Mononuclear cell (primary cell): Measurements from ENCODE around the gene KCNK6. TPM values are rescaled to one million over a fixed set of nuclear protein-coding genes. Genes with fewer than 3 reads are reported as not detected.
"Not testable (repeated sequence)": the region's sequence is repeated elsewhere in the genome, so short reads cannot be mapped to it uniquely, and the experiment has no call there.

ENCODE experiments used
- H3K27me3 ChIP-seq: 2 replicates; pipeline ENCODE4 v1.6.0; 2011; ENCODE audit warnings: low read length, control low read depth; ENCODE audit not compliant: insufficient read depth
- H3K4me1 ChIP-seq: 2 replicates; pipeline ENCODE4 v1.5.1; 2011; ENCODE audit warnings: mild to moderate bottlenecking, low read length, control low read depth; ENCODE audit not compliant: insufficient read depth
- H3K4me3 ChIP-seq: 2 replicates; pipeline ENCODE4 v1.5.1; 2011; ENCODE audit warnings: mild to moderate bottlenecking, low read length, moderate library complexity
- H3K9me3 ChIP-seq: 2 replicates; pipeline ENCODE4 v1.5.1; 2011; ENCODE audit warnings: low read depth, mild to moderate bottlenecking, control low read depth, low read length
- total RNA-seq: library from RNA; depleted of rRNA; stranded (reverse); fragments of >200 nt; gene quantifications from one replicate; pipeline ENCODE4 v1.2.3, GENCODE V29; 2012

Gene KCNK6
- total RNA-seq, 1 donor, result 3.8 TPM

- no peak overlapping the region for H3K4me3 ChIP-seq
- peaks cover 17% of the 10 kb centered on the region for H3K4me1 ChIP-seq
- no peaks in the 10 kb centered on the region for H3K27me3 ChIP-seq
- H3K9me3 ChIP-seq, result no peaks in the 10 kb centered on the region
Observed at GRCh38 chr19:38360351-38360750, 40.7 kb downstream of the KCNK6 start.

DNA sequence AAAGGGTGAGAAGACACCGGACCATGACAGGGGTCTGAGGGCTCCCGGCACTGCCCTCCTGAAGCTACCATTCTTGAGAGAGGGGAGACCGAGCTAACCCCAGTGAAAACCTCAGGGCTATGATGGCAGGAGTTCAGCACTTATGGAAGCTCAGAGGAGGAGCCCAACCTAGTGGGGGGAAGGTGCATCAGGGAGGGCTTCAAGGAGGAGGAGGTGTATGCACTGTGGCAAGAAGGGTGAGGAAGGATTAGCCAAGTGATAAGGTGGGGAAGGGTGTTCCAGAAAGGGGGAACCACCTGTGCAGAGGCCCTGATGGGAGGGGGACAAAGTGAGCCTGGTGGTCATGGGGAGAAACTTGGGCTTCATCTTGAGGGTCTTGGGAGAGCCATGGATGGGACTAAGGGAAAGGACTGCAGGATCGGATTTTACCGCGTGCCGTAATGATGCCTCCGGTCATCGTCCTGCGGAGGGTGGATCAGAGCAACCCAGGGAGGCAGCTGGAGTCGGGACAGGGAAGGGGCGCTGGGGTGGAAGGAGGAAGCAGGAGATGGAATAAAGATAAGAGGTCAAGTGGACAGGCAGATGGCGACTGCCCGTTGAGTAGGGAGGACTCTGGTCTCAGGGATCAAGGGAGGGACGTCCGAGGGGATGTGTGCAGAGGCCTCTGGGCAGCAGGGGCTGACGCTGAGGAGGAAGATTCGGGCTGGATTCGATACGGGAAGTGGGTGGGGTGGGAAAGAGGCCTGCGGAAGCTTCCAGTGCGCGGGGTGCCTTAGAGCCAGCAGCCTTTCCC is 41.4 kb downstream of the KCNK6 start:
- Histone ChIP-seq H3K27me3 (no peaks in the 10 kb centered on the region), H3K4me3 (peak overlapping the region; percentile 42), H3K9me3 (no peaks in the 10 kb centered on the region), H3K4me1 (peaks cover 17% of the 10 kb centered on the region)

- Histone ChIP-seq H3K9me3 (no peaks in the 10 kb centered on the region), H3K4me1 (peaks cover 17% of the 10 kb centered on the region), H3K4me3 (peak overlapping the region; percentile 42), H3K27me3 (no peaks in the 10 kb centered on the region)
Observed at GRCh38 chr19:38361633-38362075, 42.0 kb downstream of the KCNK6 start.

DNA sequence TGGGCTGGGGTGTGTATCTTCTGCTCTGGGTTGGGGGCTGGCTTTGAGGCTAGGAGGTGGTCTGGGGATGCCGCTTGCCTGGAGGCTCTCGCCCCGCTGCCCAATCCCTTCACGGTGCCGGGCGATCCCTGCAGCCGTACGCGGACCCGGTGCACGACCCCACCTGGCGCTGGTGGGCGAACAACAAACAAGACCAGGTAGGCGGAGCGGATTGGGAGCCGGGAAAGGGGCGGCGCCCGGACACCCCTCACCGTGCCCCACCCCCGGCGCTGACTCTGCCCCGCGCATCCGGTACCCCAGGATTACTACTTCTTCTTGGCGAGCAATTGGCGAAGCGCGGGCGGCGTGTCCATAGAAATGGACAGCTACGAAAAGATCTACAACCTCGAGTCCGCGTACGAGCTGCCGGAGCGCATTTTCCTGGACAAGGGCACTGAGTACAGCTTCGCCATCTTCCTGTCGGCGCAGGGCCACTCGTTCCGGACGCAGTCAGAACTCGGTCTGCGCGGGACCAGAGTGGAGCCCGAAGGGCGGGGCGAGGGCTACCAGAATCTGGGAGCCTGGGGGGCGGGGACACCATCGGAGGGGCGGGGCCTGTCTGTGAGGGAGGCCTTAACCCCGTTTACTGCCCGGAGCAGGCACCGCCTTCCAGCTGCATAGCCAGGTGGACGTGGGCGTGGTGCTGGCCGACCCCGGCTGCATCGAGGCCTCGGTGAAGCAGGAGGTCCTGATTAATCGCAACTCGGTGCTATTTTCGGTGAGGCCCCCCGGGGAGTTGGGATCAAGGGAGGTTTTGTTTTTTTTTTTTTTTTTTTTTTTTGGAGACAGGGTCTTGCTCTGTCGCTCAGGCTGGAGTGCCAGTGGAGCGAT is 42.7 kb downstream of the KCNK6 start:
- peak overlapping the region; percentile 42 for H3K4me3 ChIP-seq
- no peaks in the 10 kb centered on the region for H3K27me3 ChIP-seq
- peaks cover 17% of the 10 kb centered on the region for H3K4me1 ChIP-seq
- H3K9me3 ChIP-seq, result no peaks in the 10 kb centered on the region

DNA sequence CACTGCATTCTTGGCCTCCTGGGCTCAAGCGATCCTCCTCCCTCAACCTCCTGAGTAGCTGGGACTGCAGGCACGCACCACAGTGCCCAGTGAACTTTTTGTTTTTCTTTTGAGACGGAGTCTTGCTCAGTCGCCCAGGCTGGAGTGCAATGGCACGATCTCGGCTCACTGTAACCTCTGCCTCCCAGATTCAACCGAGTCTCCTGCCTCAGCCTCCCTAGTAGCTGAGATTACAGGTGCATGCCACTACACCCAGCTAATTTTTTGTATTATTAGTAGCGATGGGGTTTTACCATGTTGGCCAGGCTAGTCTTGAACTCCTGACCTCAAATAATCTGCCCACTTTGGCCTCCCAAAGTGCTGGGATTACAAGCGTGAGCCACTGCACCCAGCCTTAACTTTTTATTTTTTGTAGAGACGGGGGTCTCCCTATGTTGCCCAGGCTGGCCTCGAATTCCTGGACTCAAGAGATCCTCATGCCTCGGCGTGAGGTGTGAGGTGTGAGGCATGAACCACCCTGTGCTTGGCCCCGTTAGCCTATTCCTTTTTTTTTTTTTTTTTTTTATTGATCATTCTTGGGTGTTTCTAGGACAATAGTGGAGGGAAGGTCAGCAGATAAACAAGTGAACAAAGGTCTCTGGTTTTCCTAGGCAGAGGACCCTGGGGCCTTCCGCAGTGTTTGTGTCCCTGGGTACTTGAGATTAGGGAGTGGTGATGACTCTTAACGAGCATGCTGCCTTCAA is 43.5 kb downstream of the KCNK6 start:
- peaks cover 17% of the 10 kb centered on the region for H3K4me1 ChIP-seq
- H3K27me3 ChIP-seq, H3K4me3 ChIP-seq, H3K9me3 ChIP-seq: not testable (repeated sequence)

DNA sequence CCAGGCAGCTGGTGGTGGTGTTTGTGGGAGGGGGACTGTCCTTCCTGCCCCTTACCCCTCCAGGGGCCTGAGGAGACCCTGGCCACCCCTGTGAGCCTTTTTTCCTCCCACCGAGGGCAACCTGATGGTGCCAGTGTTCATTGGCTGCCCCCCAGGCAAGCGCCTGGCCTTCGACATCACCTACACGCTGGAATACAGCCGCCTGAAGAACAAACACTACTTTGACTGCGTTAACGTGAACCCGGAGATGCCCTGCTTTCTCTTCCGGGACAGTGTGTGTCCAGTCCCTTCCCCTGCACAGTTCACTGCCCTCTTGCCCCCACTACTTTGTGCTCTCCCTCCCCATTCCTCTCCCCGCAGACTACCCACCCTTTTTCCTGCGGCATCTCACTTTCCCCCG is 47.4 kb downstream of the KCNK6 start:
- H3K9me3 ChIP-seq, result no peaks in the 10 kb centered on the region
- no peaks in the 10 kb centered on the region for H3K27me3 ChIP-seq
- no peak overlapping the region for H3K4me3 ChIP-seq
- H3K4me1 ChIP-seq, result peaks cover 12% of the 10 kb centered on the region

DNA sequence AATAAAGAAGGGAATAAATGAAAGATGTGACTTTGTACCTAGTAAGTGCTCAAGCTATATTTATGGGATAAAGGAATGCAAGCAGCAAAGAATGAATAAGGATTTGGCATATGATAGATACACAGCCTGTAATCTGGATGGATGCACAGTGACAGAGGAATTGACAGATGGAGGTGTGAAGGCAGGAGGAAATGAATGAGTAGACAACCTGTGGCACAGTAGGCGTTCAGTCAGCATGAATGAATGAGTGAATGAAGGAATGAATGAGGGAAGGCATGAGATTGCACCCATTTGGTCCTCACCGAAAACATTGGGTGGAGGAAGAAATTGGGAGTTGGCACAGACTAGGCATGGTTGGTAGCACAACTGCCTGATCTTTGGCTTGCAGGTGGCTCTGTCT is 49.9 kb downstream of the KCNK6 start:
- peaks cover 7% of the 10 kb centered on the region for H3K4me1 ChIP-seq
- no peaks in the 10 kb centered on the region for H3K9me3 ChIP-seq
- no peak overlapping the region for H3K4me3 ChIP-seq
- no peaks in the 10 kb centered on the region for H3K27me3 ChIP-seq

DNA sequence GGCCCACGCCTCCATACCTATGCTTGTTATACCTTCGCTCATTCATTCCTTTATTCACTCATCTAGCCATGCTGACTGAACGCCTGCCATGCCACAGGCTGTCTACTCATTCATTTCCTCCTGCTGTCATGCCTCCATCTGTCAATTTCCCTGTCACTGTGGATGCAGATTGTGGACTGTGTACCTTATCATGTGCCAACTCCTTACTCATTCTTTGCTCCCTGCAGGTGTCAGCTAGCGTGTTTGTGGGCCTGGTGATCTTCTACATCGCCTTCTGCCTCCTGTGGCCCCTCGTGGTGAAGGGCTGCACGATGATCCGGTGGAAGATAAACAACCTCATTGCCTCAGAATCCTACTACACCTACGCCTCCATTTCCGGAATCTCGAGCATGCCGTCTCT is 50.7 kb downstream of the KCNK6 start:
- Histone ChIP-seq H3K4me1 (peaks cover 10% of the 10 kb centered on the region), H3K4me3 (no peak overlapping the region), H3K9me3 (no peaks in the 10 kb centered on the region), H3K27me3 (no peaks in the 10 kb centered on the region)

DNA sequence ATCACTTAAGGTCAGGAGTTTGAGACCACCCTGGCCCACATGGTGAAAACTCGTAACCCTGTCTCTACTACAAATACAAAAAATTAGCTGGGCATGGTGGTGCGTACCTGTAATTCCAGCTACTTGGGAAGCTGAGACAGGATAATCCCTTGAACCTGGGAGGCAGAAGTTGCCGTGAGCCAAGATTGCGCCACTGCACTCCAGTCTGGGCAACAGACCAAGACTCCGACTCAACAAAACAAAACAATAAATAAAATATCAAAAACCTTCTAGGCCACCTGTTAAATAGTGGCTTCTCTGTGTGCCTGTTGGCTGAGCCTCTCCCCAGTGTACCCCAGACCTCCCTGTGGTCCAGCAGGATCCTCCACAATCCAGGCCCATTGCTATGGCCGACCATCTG is 51.4 kb downstream of the KCNK6 start:
- no peaks in the 10 kb centered on the region for H3K9me3 ChIP-seq
- H3K4me3 ChIP-seq, result no peak overlapping the region
- peaks cover 17% of the 10 kb centered on the region for H3K4me1 ChIP-seq
- no peaks in the 10 kb centered on the region for H3K27me3 ChIP-seq

- no peaks in the 10 kb centered on the region for H3K27me3 ChIP-seq
- H3K9me3 ChIP-seq, result no peaks in the 10 kb centered on the region
- peak overlapping the region; percentile 91 for H3K4me3 ChIP-seq
Observed at GRCh38 chr19:38373907-38374331, 54.3 kb downstream of the KCNK6 start.

DNA sequence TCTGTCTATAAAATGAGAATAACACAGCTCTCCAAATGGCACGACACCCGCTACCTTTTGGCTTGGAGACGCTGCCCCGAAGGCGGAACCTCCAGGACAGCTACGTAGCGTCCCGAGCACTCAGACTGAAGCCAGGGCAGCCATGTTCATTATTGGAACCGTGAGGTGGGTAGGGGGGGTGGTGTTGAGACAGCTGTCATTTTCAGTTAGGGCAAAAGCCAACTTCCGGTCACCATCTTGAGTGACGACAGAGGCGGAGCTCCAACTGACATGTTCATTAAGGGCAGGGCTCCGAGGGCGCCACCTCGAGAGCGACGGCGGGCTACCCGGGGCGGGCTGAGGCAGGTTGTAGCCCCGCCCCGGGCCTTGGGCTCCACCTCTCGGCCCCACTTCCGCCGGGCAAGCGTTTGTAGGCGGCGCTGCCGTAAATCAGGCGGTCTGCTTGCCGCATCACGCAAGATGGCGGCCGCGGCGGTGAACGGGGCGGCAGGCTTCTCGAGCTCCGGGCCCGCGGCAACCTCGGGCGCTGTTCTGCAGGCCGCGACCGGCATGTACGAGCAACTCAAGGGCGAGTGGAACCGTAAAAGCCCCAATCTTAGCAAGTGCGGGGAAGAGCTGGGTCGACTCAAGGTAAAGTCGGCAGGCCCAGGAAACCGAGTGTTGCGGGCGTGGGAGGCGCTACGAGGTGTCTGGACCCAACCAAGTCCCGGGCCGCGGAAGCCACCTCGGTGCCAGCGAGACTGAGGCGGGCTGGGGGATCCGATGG is 54.9 kb downstream of the KCNK6 start, which contains the start of gene PSMD8:
Gene PSMD8 (plus strand): TSS at position 240 of the 766 bp plus-strand sequence. CDS start 31 bp downstream, at position 271.
- peak within 1 kb of the TSS; percentile 91 for H3K4me3 ChIP-seq
- H3K9me3 ChIP-seq, result no peaks in the 10 kb centered on the region
- no peaks in the 10 kb centered on the region for H3K27me3 ChIP-seq
- peaks cover 25% of the 10 kb centered on the region for H3K4me1 ChIP-seq

More at GRCh38 chr19:38373907-38374331, 54.3 kb downstream of the KCNK6 start:
- H3K4me1 ChIP-seq, result peaks cover 25% of the 10 kb centered on the region

GRCh38 chr19:38375098-38375493 is 55.5 kb downstream of the KCNK6 start:
- H3K4me1 ChIP-seq, result peaks cover 25% of the 10 kb centered on the region
- no peaks in the 10 kb centered on the region for H3K27me3 ChIP-seq
- H3K9me3 ChIP-seq, result no peaks in the 10 kb centered on the region
- H3K4me3 ChIP-seq, result peak overlapping the region; percentile 91

DNA sequence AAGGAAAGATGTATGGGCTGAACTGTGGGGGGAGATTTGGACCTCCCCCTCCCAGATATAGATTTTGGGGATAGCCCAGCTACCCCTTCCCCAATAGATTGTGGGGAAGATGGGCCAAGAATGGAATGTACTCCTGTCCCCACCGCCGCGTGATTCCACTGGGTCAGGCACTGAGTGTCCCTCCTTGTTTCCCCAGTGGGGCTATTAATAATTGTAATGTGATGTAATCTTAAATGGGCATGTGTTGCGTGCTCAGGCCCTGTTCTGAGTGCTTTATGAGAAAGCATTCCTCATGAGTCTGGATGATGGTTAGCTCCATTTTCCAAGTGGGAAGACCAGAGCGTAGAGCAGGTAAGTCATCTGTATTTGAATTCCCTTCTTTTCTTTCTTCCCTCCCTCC is 56.1 kb downstream of the KCNK6 start:
- peaks cover 25% of the 10 kb centered on the region for H3K4me1 ChIP-seq
- no peaks in the 10 kb centered on the region for H3K9me3 ChIP-seq
- no peaks in the 10 kb centered on the region for H3K27me3 ChIP-seq
- peak overlapping the region; percentile 91 for H3K4me3 ChIP-seq

DNA sequence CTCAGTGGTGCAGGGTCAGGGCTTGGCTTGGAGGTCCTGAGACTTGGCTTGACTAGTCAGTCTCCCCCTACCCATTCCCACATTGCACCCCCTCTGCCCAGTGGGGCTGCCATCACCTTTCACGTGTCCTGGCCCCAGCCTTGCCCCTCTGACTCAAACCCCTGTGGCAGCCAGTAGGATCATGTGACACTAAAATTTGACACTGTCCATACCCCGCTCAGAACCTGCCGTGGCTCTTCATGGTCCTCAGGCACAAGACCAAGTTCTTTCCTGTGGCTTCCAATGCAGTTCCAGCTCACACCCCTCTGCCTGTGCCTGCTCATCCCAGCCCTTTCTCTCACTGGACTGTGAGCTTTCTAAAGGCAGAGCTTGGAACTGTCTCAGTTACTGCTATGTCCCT is 56.9 kb downstream of the KCNK6 start:
- H3K9me3 ChIP-seq, result no peaks in the 10 kb centered on the region
- H3K4me3 ChIP-seq, result no peak overlapping the region
- H3K4me1 ChIP-seq, result peaks cover 25% of the 10 kb centered on the region
- no peaks in the 10 kb centered on the region for H3K27me3 ChIP-seq
